ENCODE results near the gene TCEANC2. TPM values are rescaled to one million over a fixed set of nuclear protein-coding genes. Genes with fewer than 3 reads are reported as not detected.

Gene TCEANC2
- total and polyA plus RNA-seq, 4 experiments from 2014 or later, result 3.5 to 13.1 (median 9.6) TPM

GRCh38 chr1:54126271-54126815 is 72.9 kb downstream of the TCEANC2 start:
- CTCF ChIA-PET (ENCODE audit: partially characterized antibody), result interaction anchor here (0.7 to 6.2 kb wide), 2 partner anchors 364 kb away, joined by 3 to 43 read pairs; no protein-coding TSS in a partner anchor
- intact Hi-C loops (cut with micrococcal nuclease), result no loop called here
- no peak for DNase-seq
- no peaks in the 10 kb centered on the region for H3K9me3 ChIP-seq (ENCODE audit: control insufficient read depth in 1 of 2, low read length in 2 of 2)
- Mint-ChIP-seq H3K9me3 (no peaks in the 10 kb centered on the region), H3K4me1 (peaks cover 0 to 11% (median 7%) of the 10 kb centered on the region in 4 donors), H3K27me3 (no peaks in the 10 kb centered on the region), H3K27ac (no peak overlapping the region), H3K36me3 (no peaks in the 10 kb centered on the region), H3K4me3 (no peak overlapping the region)
- H3K36me3 ChIP-seq (ENCODE audit: insufficient read depth, low read length), result no peaks in the 10 kb centered on the region
- H3K27ac ChIP-seq (ENCODE audit: low read depth, low read length), result no peak overlapping the region
- H3K4me3 ChIP-seq (ENCODE audit: low read length in 2 of 2), result no peak overlapping the region
- H3K27me3 ChIP-seq (ENCODE audit: insufficient read depth, low read length), result no peaks in the 10 kb centered on the region
- no peaks in the 10 kb centered on the region for H3K4me1 ChIP-seq (ENCODE audit: insufficient read depth, low read length)
- POLR2A ChIA-PET (ENCODE audit: partially characterized antibody), result no interaction called here

- ChIA-PET CTCF (ENCODE audit: partially characterized antibody) (interaction anchor here (0.9 kb wide), 1 partner anchor 12 kb away, joined by 3 read pairs; no protein-coding TSS in a partner anchor), POLR2A (ENCODE audit: partially characterized antibody) (no interaction called here)
- no peak for DNase-seq
- H3K9me3 Mint-ChIP-seq, result no peaks in the 10 kb centered on the region
- H3K4me3 Mint-ChIP-seq, result no peak overlapping the region
- Histone ChIP-seq H3K27me3 (ENCODE audit: insufficient read depth, low read length) (no peaks in the 10 kb centered on the region), H3K4me3 (ENCODE audit: low read length in 2 of 2) (no peak overlapping the region), H3K27ac (ENCODE audit: low read depth, low read length) (no peak overlapping the region), H3K4me1 (ENCODE audit: insufficient read depth, low read length) (no peaks in the 10 kb centered on the region), H3K9me3 (ENCODE audit: control insufficient read depth in 1 of 2, low read length in 2 of 2) (no peaks in the 10 kb centered on the region), H3K36me3 (ENCODE audit: insufficient read depth, low read length) (no peaks in the 10 kb centered on the region)
- no peaks in the 10 kb centered on the region for H3K27me3 Mint-ChIP-seq
- H3K4me1 Mint-ChIP-seq, result peaks cover 0 to 5% (median 0%) of the 10 kb centered on the region in 4 donors
- intact Hi-C loops (cut with micrococcal nuclease), result no loop called here
- peak overlapping the region in 1 of 7 donors; percentile 66 for H3K27ac Mint-ChIP-seq
- no peaks in the 10 kb centered on the region for H3K36me3 Mint-ChIP-seq
Measured at GRCh38 chr1:54127594-54128300, 74.3 kb downstream of the TCEANC2 start.

- intact Hi-C loops (cut with micrococcal nuclease), result no loop called here
- Mint-ChIP-seq H3K9me3 (no peaks in the 10 kb centered on the region), H3K27ac (no peak overlapping the region), H3K27me3 (no peaks in the 10 kb centered on the region), H3K36me3 (no peaks in the 10 kb centered on the region), H3K4me3 (no peak overlapping the region), H3K4me1 (no peaks in the 10 kb centered on the region)
- Histone ChIP-seq H3K9me3 (ENCODE audit: control insufficient read depth in 1 of 2, low read length in 2 of 2) (no peaks in the 10 kb centered on the region), H3K36me3 (ENCODE audit: insufficient read depth, low read length) (no peaks in the 10 kb centered on the region), H3K4me1 (ENCODE audit: insufficient read depth, low read length) (no peaks in the 10 kb centered on the region), H3K27ac (ENCODE audit: low read depth, low read length) (no peak overlapping the region), H3K27me3 (ENCODE audit: insufficient read depth, low read length) (no peaks in the 10 kb centered on the region), H3K4me3 (ENCODE audit: low read length in 2 of 2) (no peak overlapping the region)
- ChIA-PET POLR2A (ENCODE audit: partially characterized antibody) (no interaction called here), CTCF (ENCODE audit: partially characterized antibody) (no interaction called here)
- DNase-seq, result no peak
Measured at GRCh38 chr1:54129858-54130257, 76.5 kb downstream of the TCEANC2 start.

GRCh38 chr1:54131419-54131818 is 78.0 kb downstream of the TCEANC2 start:
- POLR2A ChIA-PET (ENCODE audit: partially characterized antibody), result no interaction called here
- Mint-ChIP-seq H3K4me3 (no peak overlapping the region), H3K27me3 (no peaks in the 10 kb centered on the region), H3K36me3 (no peaks in the 10 kb centered on the region), H3K27ac (peak overlapping the region in 1 of 7 donors; percentile 57), H3K4me1 (no peaks in the 10 kb centered on the region), H3K9me3 (no peaks in the 10 kb centered on the region)
- Histone ChIP-seq H3K4me3 (ENCODE audit: low read length in 2 of 2) (no peak overlapping the region), H3K4me1 (ENCODE audit: insufficient read depth, low read length) (no peaks in the 10 kb centered on the region), H3K36me3 (ENCODE audit: insufficient read depth, low read length) (no peaks in the 10 kb centered on the region), H3K9me3 (ENCODE audit: control insufficient read depth in 1 of 2, low read length in 2 of 2) (no peaks in the 10 kb centered on the region), H3K27me3 (ENCODE audit: insufficient read depth, low read length) (no peaks in the 10 kb centered on the region), H3K27ac (ENCODE audit: low read depth, low read length) (no peak overlapping the region)
- intact Hi-C loops (cut with micrococcal nuclease), result no loop called here
- no peak for DNase-seq
- CTCF ChIA-PET (ENCODE audit: partially characterized antibody), result interaction anchor here (1.5 kb wide), 1 partner anchor 10 kb away, joined by 4 read pairs; no protein-coding TSS in a partner anchor

- Histone ChIP-seq H3K4me1 (ENCODE audit: insufficient read depth, low read length) (no peaks in the 10 kb centered on the region), H3K36me3 (ENCODE audit: insufficient read depth, low read length) (no peaks in the 10 kb centered on the region), H3K4me3 (ENCODE audit: low read length in 2 of 2) (no peak overlapping the region), H3K27ac (ENCODE audit: low read depth, low read length) (no peak overlapping the region), H3K9me3 (ENCODE audit: control insufficient read depth in 1 of 2, low read length in 2 of 2) (no peaks in the 10 kb centered on the region), H3K27me3 (ENCODE audit: insufficient read depth, low read length) (no peaks in the 10 kb centered on the region)
- no peaks in the 10 kb centered on the region for H3K9me3 Mint-ChIP-seq
- no peak overlapping the region for H3K27ac Mint-ChIP-seq
- H3K4me1 Mint-ChIP-seq, result no peaks in the 10 kb centered on the region
- ChIA-PET POLR2A (ENCODE audit: partially characterized antibody) (interaction anchor here (0.5 kb wide), 1 partner anchor 409 kb away, joined by 3 read pairs; no protein-coding TSS in a partner anchor), CTCF (ENCODE audit: partially characterized antibody) (no interaction called here)
- H3K4me3 Mint-ChIP-seq, result no peak overlapping the region
- no peaks in the 10 kb centered on the region for H3K36me3 Mint-ChIP-seq
- DNase-seq, result no peak
- intact Hi-C loops (cut with micrococcal nuclease), result no loop called here
- H3K27me3 Mint-ChIP-seq, result no peaks in the 10 kb centered on the region
Measured at GRCh38 chr1:54132495-54132894, 79.1 kb downstream of the TCEANC2 start.

DNA sequence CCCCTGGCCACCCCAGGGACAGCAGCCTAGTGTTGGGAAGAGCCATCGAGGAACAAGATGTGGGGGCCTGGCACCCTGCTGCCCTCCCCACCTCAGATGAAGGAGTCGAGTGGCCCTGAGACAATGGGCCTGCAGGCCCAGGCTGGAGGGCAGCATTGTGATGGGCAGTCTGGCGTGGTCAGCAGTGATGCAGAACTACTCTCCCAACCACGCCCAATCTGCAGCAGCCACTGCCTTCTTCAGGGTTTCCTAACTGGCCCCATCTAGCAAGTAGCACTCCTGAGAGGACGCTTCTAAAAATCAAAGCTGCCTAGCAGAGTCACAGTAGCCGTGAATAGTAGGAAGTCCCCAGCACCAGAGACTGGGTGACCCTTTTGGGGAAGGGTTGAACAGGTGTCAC is 80.9 kb downstream of the TCEANC2 start:
- H3K27me3 Mint-ChIP-seq, result no peaks in the 10 kb centered on the region
- no peak overlapping the region for H3K4me3 Mint-ChIP-seq
- Histone ChIP-seq H3K36me3 (ENCODE audit: insufficient read depth, low read length) (no peaks in the 10 kb centered on the region), H3K9me3 (ENCODE audit: control insufficient read depth in 1 of 2, low read length in 2 of 2) (no peaks in the 10 kb centered on the region), H3K4me1 (ENCODE audit: insufficient read depth, low read length) (no peaks in the 10 kb centered on the region), H3K4me3 (ENCODE audit: low read length in 2 of 2) (no peak overlapping the region), H3K27me3 (ENCODE audit: insufficient read depth, low read length) (no peaks in the 10 kb centered on the region), H3K27ac (ENCODE audit: low read depth, low read length) (no peak overlapping the region)
- H3K9me3 Mint-ChIP-seq, result no peaks in the 10 kb centered on the region
- ChIA-PET POLR2A (ENCODE audit: partially characterized antibody) (no interaction called here), CTCF (ENCODE audit: partially characterized antibody) (no interaction called here)
- no peak overlapping the region for H3K27ac Mint-ChIP-seq
- H3K36me3 Mint-ChIP-seq, result no peaks in the 10 kb centered on the region
- intact Hi-C loops (cut with micrococcal nuclease), result no loop called here
- H3K4me1 Mint-ChIP-seq, result no peaks in the 10 kb centered on the region
- no peak for DNase-seq

GRCh38 chr1:54135436-54136120 is 82.2 kb downstream of the TCEANC2 start:
- H3K27me3 Mint-ChIP-seq, result no peaks in the 10 kb centered on the region
- no peaks in the 10 kb centered on the region for H3K4me1 ChIP-seq (ENCODE audit: insufficient read depth, low read length)
- intact Hi-C loops (cut with micrococcal nuclease), result no loop called here
- H3K36me3 Mint-ChIP-seq, result no peaks in the 10 kb centered on the region
- no peaks in the 10 kb centered on the region for H3K4me1 Mint-ChIP-seq
- H3K4me3 ChIP-seq (ENCODE audit: low read length in 2 of 2), result no peak overlapping the region
- no peaks in the 10 kb centered on the region for H3K36me3 ChIP-seq (ENCODE audit: insufficient read depth, low read length)
- no peak overlapping the region for H3K27ac Mint-ChIP-seq
- POLR2A ChIA-PET (ENCODE audit: partially characterized antibody), result no interaction called here
- no peaks in the 10 kb centered on the region for H3K9me3 ChIP-seq (ENCODE audit: control insufficient read depth in 1 of 2, low read length in 2 of 2)
- no peak overlapping the region for H3K4me3 Mint-ChIP-seq
- no peak for DNase-seq
- CTCF ChIA-PET (ENCODE audit: partially characterized antibody), result no interaction called here
- no peaks in the 10 kb centered on the region for H3K27me3 ChIP-seq (ENCODE audit: insufficient read depth, low read length)
- no peak overlapping the region for H3K27ac ChIP-seq (ENCODE audit: low read depth, low read length)
- no peaks in the 10 kb centered on the region for H3K9me3 Mint-ChIP-seq
